Liver (tissue), 9 donors: ENCODE results near the gene LCTL. TPM values are rescaled to one million over a fixed set of nuclear protein-coding genes. Genes with fewer than 3 reads are reported as not detected.

Source experiments
- DNase-seq: peaks from one replicate; pipeline ENCODE4 v3.0.0-alpha.2; 2017; ENCODE audit warnings: low spot score
- H3K27ac ChIP-seq, 2 donors: one replicate each; pipeline ENCODE4 v1.7.0; 2013; ENCODE audit warnings: inconsistent platforms in 2 of 2, low read length in 2 of 2, control low read depth in 1 of 2, low read depth in 1 of 2, mild to moderate bottlenecking in 1 of 2
- H3K27me3 ChIP-seq, 4 donors: one replicate each; pipeline versions ENCODE4 v1.6.1 to v1.7.0; 2013; ENCODE audit warnings: low read length in 3 of 4, inconsistent platforms in 1 of 4, mild to moderate bottlenecking in 1 of 4, moderate library complexity in 1 of 4; ENCODE audit not compliant: control insufficient read depth in 4 of 4, insufficient read depth in 4 of 4
- H3K36me3 ChIP-seq, 4 donors: one replicate each; pipeline versions ENCODE4 v1.6.1 to v1.7.0; 2013; ENCODE audit warnings: low read length in 3 of 4, mild to moderate bottlenecking in 3 of 4, low read depth in 1 of 4, moderate library complexity in 1 of 4; ENCODE audit not compliant: control insufficient read depth in 4 of 4, insufficient read depth in 3 of 4
- H3K4me1 ChIP-seq, 4 donors: one replicate each; pipeline versions ENCODE4 v1.6.1 to v1.7.0; 2013; ENCODE audit warnings: low read length in 3 of 4, mild to moderate bottlenecking in 3 of 4, moderate library complexity in 1 of 4; ENCODE audit not compliant: control insufficient read depth in 4 of 4, insufficient read depth in 4 of 4
- H3K4me3 ChIP-seq, 3 donors: one replicate each; pipeline versions ENCODE4 v1.6.1 to v1.7.0; 2013; ENCODE audit warnings: low read length in 3 of 3, control low read depth in 1 of 3, low read depth in 1 of 3, mild to moderate bottlenecking in 1 of 3
- H3K9ac ChIP-seq, 2 donors: one replicate each; pipeline ENCODE4 v1.7.0; 2013; ENCODE audit warnings: low read length in 2 of 2, mild to moderate bottlenecking in 2 of 2, moderate library complexity in 2 of 2, control low read depth in 1 of 2, low read depth in 1 of 2
- H3K9me3 ChIP-seq, 4 donors: one replicate each; pipeline versions ENCODE4 v1.6.1 to v1.7.0; 2013; ENCODE audit warnings: low read length in 3 of 4; ENCODE audit not compliant: control insufficient read depth in 4 of 4
- EGR1 ChIP-seq, 2 donors: IDR thresholded peaks; 2 replicates each; pipeline ENCODE4 v1.6.1; 2016 to 2018; ENCODE audit warnings: antibody characterized with exemption in 2 of 2, low read depth in 2 of 2
- FOXA1 ChIP-seq: IDR thresholded peaks from 2 replicates; pipeline ENCODE4 v1.6.1; 2016; ENCODE audit warnings: antibody characterized with exemption
- FOXA2 ChIP-seq: IDR thresholded peaks from 2 replicates; pipeline ENCODE4 v1.6.1; 2016; ENCODE audit warnings: antibody characterized with exemption
- HNF4A ChIP-seq, 2 donors: conservative IDR thresholded peaks; 2 replicates each; pipeline ENCODE4 v1.6.1; 2016; ENCODE audit warnings: antibody characterized with exemption in 2 of 2, mild to moderate bottlenecking in 2 of 2
- HNF4G ChIP-seq: IDR thresholded peaks from 2 replicates; pipeline ENCODE4 v1.6.1; 2016; ENCODE audit warnings: antibody characterized with exemption
- JUND ChIP-seq, 2 donors: IDR thresholded peaks; 2 replicates each; pipeline ENCODE4 v1.6.1; 2016; ENCODE audit warnings: antibody characterized with exemption in 2 of 2
- NR2F2 ChIP-seq: IDR thresholded peaks from 2 replicates; pipeline ENCODE4 v1.6.1; 2016; ENCODE audit warnings: antibody characterized with exemption
- RAD21 ChIP-seq, 2 donors: IDR thresholded peaks; 2 replicates each; pipeline ENCODE4 v1.6.1; 2016; ENCODE audit warnings: antibody characterized with exemption in 2 of 2, mild to moderate bottlenecking in 2 of 2
- RXRA ChIP-seq, 2 donors: IDR thresholded peaks; 2 replicates each; pipeline ENCODE4 v1.6.1; 2017 to 2018; ENCODE audit warnings: antibody characterized with exemption in 2 of 2, mild to moderate bottlenecking in 1 of 2
- TAF1 ChIP-seq: conservative IDR thresholded peaks from 2 replicates; pipeline ENCODE4 v1.6.1; 2016; ENCODE audit warnings: antibody characterized with exemption, mild to moderate bottlenecking
- YY1 ChIP-seq: IDR thresholded peaks from 2 replicates; pipeline ENCODE4 v1.6.1; 2016; ENCODE audit warnings: antibody characterized with exemption, mild to moderate bottlenecking
- WGBS: extraction: QIAGEN DNeasy Blood & Tissue Kit; methylation state at CpG from one replicate; pipeline ENCODE4 v1.1.7; 2013; 5-methylcytosine and 5-hydroxymethylcytosine counted together
- polyA plus RNA-seq, 2 donors: library from polyadenylated mRNA; stranded (reverse) in 1 of 2; unstranded in 1 of 2; fragments of 200-250 nt in 1 of 2; fragments of >200 nt in 1 of 2; fragmentation: Nextera tagmentation in 1 of 2; extraction: Ambion mirVana in 1 of 2; gene quantifications; one replicate each; pipeline versions ENCODE4 v1.2.1 to v1.2.3, GENCODE V29; 2013 to 2015
- total RNA-seq, 2 donors: library from RNA; depleted of rRNA; stranded (reverse); fragments of >200 nt; gene quantifications; one replicate each; pipeline ENCODE4 v1.2.3, GENCODE V29; 2014
- TF ChIP-seq, protein P1 (sequence below): IDR thresholded peaks from 2 replicates; pipeline ENCODE4 v1.6.1; 2016; ENCODE audit warnings: antibody characterized with exemption
- TF ChIP-seq, protein P2 (sequence below): IDR thresholded peaks from 2 replicates; pipeline ENCODE4 v1.6.1; 2016; ENCODE audit warnings: antibody characterized with exemption
- TF ChIP-seq, protein P3 (sequence below): IDR thresholded peaks from 2 replicates; pipeline ENCODE4 v1.6.1; 2016; ENCODE audit warnings: antibody characterized with exemption
- TF ChIP-seq, protein P4 (sequence below): IDR thresholded peaks from 2 replicates; pipeline ENCODE4 v1.6.1; 2016; ENCODE audit warnings: antibody characterized with exemption, mild to moderate bottlenecking
- donor health status: healthy.
- donor health status: healthy.
- donor health status: healthy.
- donor health status: healthy.
- donor health status: healthy.

Gene LCTL
- total and polyA plus RNA-seq, 4 donors: 0.13 TPM; not detected in 3

DNA sequence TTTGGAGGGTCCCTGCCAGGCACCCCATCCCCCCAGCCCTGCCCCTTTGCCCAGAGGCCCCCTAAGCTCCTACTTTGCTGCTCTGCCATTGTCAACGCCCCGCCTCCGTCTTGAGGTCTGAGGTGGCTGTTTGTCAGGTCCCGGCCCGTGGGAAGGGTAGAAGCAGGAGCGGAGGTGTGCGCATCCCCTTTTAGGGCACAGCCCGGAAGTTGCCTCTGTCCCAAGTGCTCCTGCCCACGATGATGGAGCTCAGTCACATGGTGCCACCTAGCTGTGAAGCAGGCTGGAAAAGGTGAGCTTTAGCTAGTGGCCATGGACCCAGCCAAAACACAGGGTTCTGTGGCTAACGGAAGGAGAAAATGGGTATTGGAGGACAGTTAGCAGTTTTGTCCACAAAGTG is 28.5 kb upstream of the LCTL start:
- DNase-seq: no peak
- Histone ChIP-seq H3K27me3 (no peaks in the 10 kb centered on the region), H3K27ac (no peak overlapping the region), H3K9me3 (no peaks in the 10 kb centered on the region), H3K4me3 (no peak overlapping the region), H3K4me1 (peaks cover 6 to 17% (median 10%) of the 10 kb centered on the region in 4 donors), H3K9ac (no peak overlapping the region), H3K36me3 (no peaks in the 10 kb centered on the region)
- TF ChIP-seq JUND (IDR thresholded peaks at IDR 0.05) (no peak), RAD21 (IDR thresholded peaks at IDR 0.05) (peak; percentile 40 to 66)
- TF ChIP-seq, protein P1, sequence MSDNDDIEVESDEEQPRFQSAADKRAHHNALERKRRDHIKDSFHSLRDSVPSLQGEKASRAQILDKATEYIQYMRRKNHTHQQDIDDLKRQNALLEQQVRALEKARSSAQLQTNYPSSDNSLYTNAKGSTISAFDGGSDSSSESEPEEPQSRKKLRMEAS: no peak
- 77% methylated on average over 10 of the region's 10 CpGs for WGBS

DNA sequence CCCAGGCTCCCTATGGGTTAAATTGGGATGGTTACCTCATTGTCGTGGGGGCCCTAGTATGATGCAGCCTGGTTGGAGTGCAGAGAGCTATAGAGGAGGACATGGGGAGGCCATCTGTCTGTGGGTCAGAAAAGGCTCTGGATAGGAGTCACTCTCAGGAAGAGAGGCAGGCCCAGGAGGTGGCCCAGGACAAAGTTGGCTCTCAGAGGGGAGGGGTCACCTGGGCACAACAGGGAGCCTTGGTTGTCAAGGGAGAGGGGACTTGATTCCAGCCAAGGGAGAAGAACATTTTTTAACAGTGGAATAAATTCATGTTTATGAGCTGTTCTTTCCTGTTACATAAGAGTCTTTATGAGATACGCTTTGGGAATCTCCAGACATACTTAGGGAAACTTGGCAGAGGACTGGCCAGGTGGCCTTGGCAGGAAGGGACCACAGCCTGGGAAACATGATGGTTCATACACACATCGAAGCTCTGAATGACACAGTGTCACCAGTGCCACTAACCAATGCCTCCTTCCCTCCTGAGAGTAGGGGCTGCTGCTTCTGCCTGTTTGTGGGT is 27.5 kb upstream of the LCTL start:
- 87% methylated on average over 3 of the region's 3 CpGs for WGBS
- no peak for DNase-seq
- no peak overlapping the region for H3K27ac ChIP-seq
- TF ChIP-seq, protein P2, sequence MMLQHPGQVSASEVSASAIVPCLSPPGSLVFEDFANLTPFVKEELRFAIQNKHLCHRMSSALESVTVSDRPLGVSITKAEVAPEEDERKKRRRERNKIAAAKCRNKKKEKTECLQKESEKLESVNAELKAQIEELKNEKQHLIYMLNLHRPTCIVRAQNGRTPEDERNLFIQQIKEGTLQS: no peak
- TF ChIP-seq RXRA (IDR thresholded peaks at IDR 0.05): no peak
- no peak for TF ChIP-seq EGR1 (IDR thresholded peaks at IDR 0.05; ENCODE audit: low read depth in 2 of 2)
- TF ChIP-seq TAF1: no peak
- TF ChIP-seq HNF4A (conservative IDR thresholded peaks at IDR 0.05): no peak
- no peak for TF ChIP-seq NR2F2
- TF ChIP-seq, protein P3, sequence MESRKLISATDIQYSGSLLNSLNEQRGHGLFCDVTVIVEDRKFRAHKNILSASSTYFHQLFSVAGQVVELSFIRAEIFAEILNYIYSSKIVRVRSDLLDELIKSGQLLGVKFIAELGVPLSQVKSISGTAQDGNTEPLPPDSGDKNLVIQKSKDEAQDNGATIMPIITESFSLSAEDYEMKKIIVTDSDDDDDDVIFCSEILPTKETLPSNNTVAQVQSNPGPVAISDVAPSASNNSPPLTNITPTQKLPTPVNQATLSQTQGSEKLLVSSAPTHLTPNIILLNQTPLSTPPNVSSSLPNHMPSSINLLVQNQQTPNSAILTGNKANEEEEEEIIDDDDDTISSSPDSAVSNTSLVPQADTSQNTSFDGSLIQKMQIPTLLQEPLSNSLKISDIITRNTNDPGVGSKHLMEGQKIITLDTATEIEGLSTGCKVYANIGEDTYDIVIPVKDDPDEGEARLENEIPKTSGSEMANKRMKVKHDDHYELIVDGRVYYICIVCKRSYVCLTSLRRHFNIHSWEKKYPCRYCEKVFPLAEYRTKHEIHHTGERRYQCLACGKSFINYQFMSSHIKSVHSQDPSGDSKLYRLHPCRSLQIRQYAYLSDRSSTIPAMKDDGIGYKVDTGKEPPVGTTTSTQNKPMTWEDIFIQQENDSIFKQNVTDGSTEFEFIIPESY: no peak
- TF ChIP-seq RAD21 (IDR thresholded peaks at IDR 0.05): no peak
- TF ChIP-seq, protein P1: no peak
- H3K36me3 ChIP-seq: no peaks in the 10 kb centered on the region
- H3K4me1 ChIP-seq: peaks cover 6 to 17% (median 10%) of the 10 kb centered on the region in 4 donors
- no peaks in the 10 kb centered on the region for H3K27me3 ChIP-seq
- no peak overlapping the region for H3K4me3 ChIP-seq
- H3K9me3 ChIP-seq: no peaks in the 10 kb centered on the region
- no peak overlapping the region for H3K9ac ChIP-seq

DNA sequence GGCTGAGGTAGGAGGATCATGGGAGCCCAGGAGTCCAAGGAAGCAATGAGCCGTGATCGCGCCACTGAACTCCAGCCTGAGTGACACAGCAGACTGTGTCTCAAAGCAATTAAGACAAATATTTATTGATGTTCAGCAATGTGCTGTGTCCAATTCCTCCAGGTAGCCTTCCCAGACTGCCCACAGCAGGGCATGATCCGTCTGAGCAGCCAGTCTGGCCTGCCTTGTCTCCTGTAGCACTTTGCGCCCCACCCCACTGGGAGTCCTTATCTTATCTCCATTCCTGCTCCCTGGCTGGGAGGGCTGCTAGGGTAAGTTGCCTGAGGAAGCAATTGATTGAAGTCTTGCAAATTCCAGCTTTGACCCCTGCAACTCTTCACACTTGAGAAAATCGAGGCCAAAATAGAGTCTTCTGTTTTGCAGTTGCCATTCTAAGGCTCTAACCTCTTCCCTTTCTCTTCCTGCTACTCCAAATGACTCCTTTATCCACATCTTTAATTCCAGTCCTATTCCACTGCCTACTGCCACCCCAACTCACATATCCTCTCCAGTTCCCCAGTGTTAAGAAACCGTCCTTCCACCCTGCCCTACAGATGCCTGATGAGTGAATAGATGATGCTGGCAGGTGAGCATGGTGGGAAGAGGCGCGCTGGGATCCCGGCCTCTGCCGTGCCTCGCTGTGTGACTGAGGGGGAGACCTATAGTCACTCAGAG is 26.9 kb upstream of the LCTL start:
- TF ChIP-seq, protein P4, sequence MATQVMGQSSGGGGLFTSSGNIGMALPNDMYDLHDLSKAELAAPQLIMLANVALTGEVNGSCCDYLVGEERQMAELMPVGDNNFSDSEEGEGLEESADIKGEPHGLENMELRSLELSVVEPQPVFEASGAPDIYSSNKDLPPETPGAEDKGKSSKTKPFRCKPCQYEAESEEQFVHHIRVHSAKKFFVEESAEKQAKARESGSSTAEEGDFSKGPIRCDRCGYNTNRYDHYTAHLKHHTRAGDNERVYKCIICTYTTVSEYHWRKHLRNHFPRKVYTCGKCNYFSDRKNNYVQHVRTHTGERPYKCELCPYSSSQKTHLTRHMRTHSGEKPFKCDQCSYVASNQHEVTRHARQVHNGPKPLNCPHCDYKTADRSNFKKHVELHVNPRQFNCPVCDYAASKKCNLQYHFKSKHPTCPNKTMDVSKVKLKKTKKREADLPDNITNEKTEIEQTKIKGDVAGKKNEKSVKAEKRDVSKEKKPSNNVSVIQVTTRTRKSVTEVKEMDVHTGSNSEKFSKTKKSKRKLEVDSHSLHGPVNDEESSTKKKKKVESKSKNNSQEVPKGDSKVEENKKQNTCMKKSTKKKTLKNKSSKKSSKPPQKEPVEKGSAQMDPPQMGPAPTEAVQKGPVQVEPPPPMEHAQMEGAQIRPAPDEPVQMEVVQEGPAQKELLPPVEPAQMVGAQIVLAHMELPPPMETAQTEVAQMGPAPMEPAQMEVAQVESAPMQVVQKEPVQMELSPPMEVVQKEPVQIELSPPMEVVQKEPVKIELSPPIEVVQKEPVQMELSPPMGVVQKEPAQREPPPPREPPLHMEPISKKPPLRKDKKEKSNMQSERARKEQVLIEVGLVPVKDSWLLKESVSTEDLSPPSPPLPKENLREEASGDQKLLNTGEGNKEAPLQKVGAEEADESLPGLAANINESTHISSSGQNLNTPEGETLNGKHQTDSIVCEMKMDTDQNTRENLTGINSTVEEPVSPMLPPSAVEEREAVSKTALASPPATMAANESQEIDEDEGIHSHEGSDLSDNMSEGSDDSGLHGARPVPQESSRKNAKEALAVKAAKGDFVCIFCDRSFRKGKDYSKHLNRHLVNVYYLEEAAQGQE: no peak
- no peak for TF ChIP-seq RAD21 (IDR thresholded peaks at IDR 0.05)
- no peak for TF ChIP-seq HNF4G
- no peak for TF ChIP-seq TAF1
- TF ChIP-seq YY1: no peak
- TF ChIP-seq FOXA2: no peak
- no peak for TF ChIP-seq HNF4A (conservative IDR thresholded peaks at IDR 0.05)
- no peak for TF ChIP-seq EGR1 (IDR thresholded peaks at IDR 0.05; ENCODE audit: low read depth in 2 of 2)
- TF ChIP-seq FOXA1: no peak
- TF ChIP-seq JUND (IDR thresholded peaks at IDR 0.05): no peak
- TF ChIP-seq, protein P1: no peak
- no peak overlapping the region for H3K4me3 ChIP-seq
- no peaks in the 10 kb centered on the region for H3K36me3 ChIP-seq
- peaks cover 6 to 17% (median 10%) of the 10 kb centered on the region in 4 donors for H3K4me1 ChIP-seq
- H3K9ac ChIP-seq: no peak overlapping the region
- H3K27ac ChIP-seq: no peak overlapping the region
- peak; percentile 70 for DNase-seq
- H3K9me3 ChIP-seq: no peaks in the 10 kb centered on the region
- H3K27me3 ChIP-seq: no peaks in the 10 kb centered on the region
- whole genome bisulfite sequencing: 89% methylated on average over 12 of the region's 12 CpGs
